ENCODE results near the gene EGFLAM.
A peak's percentile ranks its signal among the peaks of the same experiment; 100 is the strongest.

EGFLAM gene

GRCh38 chr5:38483805-38484398 is 225.5 kb downstream of the EGFLAM start:
- in situ Hi-C loops (cut with HindIII; ENCODE audit: low pct_ligation_motif_present, low sequenced_read_pairs): no loop called here
- no peaks in the 10 kb centered on the region for H3K27me3 ChIP-seq (replicated peaks)
- TF ChIP-seq CTCF (IDR thresholded peaks at IDR 0.05; ENCODE audit: low read depth, low read length, missing control alignments): peak; percentile 38

GRCh38 chr5:38494175-38494574 is 235.8 kb downstream of the EGFLAM start:
- H3K4me3 ChIP-seq (ENCODE audit: low read depth, low read length): no peak overlapping the region
- no peak for DNase-seq

More at GRCh38 chr5:38483805-38484398, 225.5 kb downstream of the EGFLAM start:
- H3K36me3 ChIP-seq (replicated peaks): peaks cover 5% of the 10 kb centered on the region
- H3K4me3 ChIP-seq (ENCODE audit: low read depth, low read length): no peak overlapping the region
- no peak overlapping the region for H3K27ac ChIP-seq
- no peak for DNase-seq

GRCh38 chr5:38494763-38495162 is 236.4 kb downstream of the EGFLAM start:
- Histone ChIP-seq H3K36me3 (replicated peaks) (peaks cover 8% of the 10 kb centered on the region), H3K27me3 (replicated peaks) (no peaks in the 10 kb centered on the region), H3K4me3 (ENCODE audit: low read depth, low read length) (no peak overlapping the region), H3K27ac (no peak overlapping the region)
- no peak for TF ChIP-seq CTCF (IDR thresholded peaks at IDR 0.05; ENCODE audit: low read depth, low read length, missing control alignments)
- in situ Hi-C loops (cut with HindIII; ENCODE audit: low pct_ligation_motif_present, low sequenced_read_pairs): no loop called here
- no peak for DNase-seq

More at GRCh38 chr5:38494175-38494574, 235.8 kb downstream of the EGFLAM start:
- no peak overlapping the region for H3K27ac ChIP-seq
- in situ Hi-C loops (cut with HindIII; ENCODE audit: low pct_ligation_motif_present, low sequenced_read_pairs): no loop called here
- TF ChIP-seq CTCF (IDR thresholded peaks at IDR 0.05; ENCODE audit: low read depth, low read length, missing control alignments): no peak
- no peaks in the 10 kb centered on the region for H3K27me3 ChIP-seq (replicated peaks)
- peaks cover 8% of the 10 kb centered on the region for H3K36me3 ChIP-seq (replicated peaks)

- Histone ChIP-seq H3K27me3 (replicated peaks) (no peaks in the 10 kb centered on the region), H3K4me3 (ENCODE audit: low read depth, low read length) (no peak overlapping the region), H3K27ac (no peak overlapping the region), H3K36me3 (replicated peaks) (peaks cover 5% of the 10 kb centered on the region)
- in situ Hi-C loops (cut with HindIII; ENCODE audit: low pct_ligation_motif_present, low sequenced_read_pairs): no loop called here
- DNase-seq: peak; percentile 14
- peak; percentile 63 for TF ChIP-seq CTCF (IDR thresholded peaks at IDR 0.05; ENCODE audit: low read depth, low read length, missing control alignments)
Measured at GRCh38 chr5:38497946-38498345, 239.6 kb downstream of the EGFLAM start.

- H3K4me3 ChIP-seq (ENCODE audit: low read depth, low read length): no peak overlapping the region
- H3K36me3 ChIP-seq (replicated peaks): peaks cover 5% of the 10 kb centered on the region
- DNase-seq: peak; percentile 35
- H3K27ac ChIP-seq: no peak overlapping the region
- H3K27me3 ChIP-seq (replicated peaks): no peaks in the 10 kb centered on the region
- in situ Hi-C loops (cut with HindIII; ENCODE audit: low pct_ligation_motif_present, low sequenced_read_pairs): no loop called here
- TF ChIP-seq CTCF (IDR thresholded peaks at IDR 0.05; ENCODE audit: low read depth, low read length, missing control alignments): no peak
Measured at GRCh38 chr5:38500573-38501260, 242.4 kb downstream of the EGFLAM start.

Measured in brain microvascular endothelial cell (primary cell).